HG03135 (cell line): ENCODE data around the gene APH1B.

ENCODE experiments used
- ATAC-seq: cut with Tn5 transposase; IDR thresholded peaks from one replicate; pipeline ENCODE4 v1.9.1; 2021; ENCODE audit warnings: mild to moderate bottlenecking, moderate library complexity; ENCODE audit not compliant: unreplicated experiment

APH1B gene

GRCh38 chr15:63349156-63349555 is 71.8 kb downstream of the APH1B start:
- ATAC-seq: no peak

GRCh38 chr15:63349621-63350020 is 72.2 kb downstream of the APH1B start:
- no peak for ATAC-seq

- no peak for ATAC-seq
These were observed 72.8 kb downstream of the APH1B start for GRCh38 chr15:63350178-63350621.

- no peak for ATAC-seq
These were observed 73.8 kb downstream of the APH1B start for GRCh38 chr15:63351170-63351569.

- no peak for ATAC-seq
These were observed 75.4 kb downstream of the APH1B start for GRCh38 chr15:63352808-63353207.

GRCh38 chr15:63353261-63353660 is 75.9 kb downstream of the APH1B start:
- ATAC-seq: no peak

- ATAC-seq: no peak
These were observed 76.5 kb downstream of the APH1B start for GRCh38 chr15:63353887-63354286.

- ATAC-seq: no peak
These were observed 77.6 kb downstream of the APH1B start for GRCh38 chr15:63354821-63355650.

DNA sequence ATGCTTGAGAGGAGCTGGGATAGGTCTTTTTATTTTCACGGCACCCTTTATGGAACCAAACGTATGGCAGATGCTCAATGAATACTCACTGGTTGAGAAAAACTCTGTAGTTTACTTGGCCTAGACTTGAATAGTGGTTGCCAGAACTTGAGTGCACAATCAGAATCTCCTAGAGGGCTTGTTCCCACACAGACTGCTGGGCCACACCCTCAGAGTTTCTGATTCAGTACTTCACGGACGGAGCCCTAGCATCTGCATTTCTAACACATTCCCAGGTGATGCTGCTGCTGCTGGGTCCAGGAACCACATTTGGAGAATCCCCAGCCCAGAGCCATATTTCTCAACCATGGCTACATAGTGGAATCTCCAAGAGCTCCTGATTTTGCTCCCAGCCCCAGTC is 79.7 kb downstream of the APH1B start:
- ATAC-seq: no peak

- no peak for ATAC-seq
These were observed 80.3 kb downstream of the APH1B start for GRCh38 chr15:63357731-63358130.

GRCh38 chr15:63358241-63359029 is 81.0 kb downstream of the APH1B start:
- ATAC-seq: no peak
